ENCODE data around the gene THADA.

THADA gene

GRCh38 chr2:43186679-43187374 is 409.0 kb downstream of the THADA start:
- no peak for DNase-seq (ENCODE audit: low spot score)

GRCh38 chr2:43186321-43186678 is 409.5 kb downstream of the THADA start:
- no peak for DNase-seq (ENCODE audit: low spot score)

DNA sequence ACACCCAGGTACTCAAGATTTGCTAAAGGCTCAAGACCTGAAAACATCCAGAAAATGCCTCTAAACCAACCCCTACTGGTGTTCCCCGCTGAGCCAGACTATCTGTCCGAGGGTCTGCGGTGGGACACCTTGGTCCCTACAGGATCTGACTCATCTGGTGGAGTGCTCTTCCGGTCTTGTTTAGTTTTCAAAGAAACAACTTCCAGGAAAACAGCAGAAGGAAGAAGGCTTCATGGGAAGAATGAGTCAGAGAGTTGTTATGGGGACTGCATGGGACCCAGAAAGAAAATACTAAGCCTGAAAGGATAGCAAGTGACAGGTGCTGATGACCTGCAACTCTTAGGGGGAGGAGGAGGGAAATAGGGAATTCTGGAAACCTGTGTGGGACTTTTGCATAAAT is 410.7 kb downstream of the THADA start:
- DNase-seq (ENCODE audit: low spot score): no peak

DNA sequence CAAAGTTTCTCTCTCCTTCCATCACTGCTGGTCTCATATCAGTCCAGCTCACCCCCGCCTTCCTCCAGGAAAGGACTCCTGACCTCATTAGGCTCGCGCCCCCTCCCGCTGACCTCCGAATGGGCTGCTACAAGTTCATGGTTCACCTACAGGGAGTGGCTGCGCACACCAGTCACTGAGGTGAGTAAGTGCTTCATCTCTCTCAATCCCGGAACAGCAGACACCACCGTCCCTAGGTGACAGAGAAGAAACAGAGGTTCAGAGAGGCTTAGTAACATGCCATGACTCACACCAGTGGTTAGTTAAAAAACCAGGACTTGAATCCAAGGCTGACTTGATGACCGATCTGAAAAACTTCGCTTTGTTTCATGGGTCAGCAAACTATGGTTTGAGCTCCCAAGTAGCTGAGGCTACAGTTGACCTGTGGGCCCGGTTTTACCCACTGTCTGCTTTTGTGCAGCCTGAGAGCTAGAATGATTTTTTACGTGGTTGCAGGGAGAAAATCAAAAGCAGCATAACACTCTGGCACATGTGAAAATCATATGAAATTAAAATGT is 411.4 kb downstream of the THADA start:
- no peak for DNase-seq (ENCODE audit: low spot score)

DNA sequence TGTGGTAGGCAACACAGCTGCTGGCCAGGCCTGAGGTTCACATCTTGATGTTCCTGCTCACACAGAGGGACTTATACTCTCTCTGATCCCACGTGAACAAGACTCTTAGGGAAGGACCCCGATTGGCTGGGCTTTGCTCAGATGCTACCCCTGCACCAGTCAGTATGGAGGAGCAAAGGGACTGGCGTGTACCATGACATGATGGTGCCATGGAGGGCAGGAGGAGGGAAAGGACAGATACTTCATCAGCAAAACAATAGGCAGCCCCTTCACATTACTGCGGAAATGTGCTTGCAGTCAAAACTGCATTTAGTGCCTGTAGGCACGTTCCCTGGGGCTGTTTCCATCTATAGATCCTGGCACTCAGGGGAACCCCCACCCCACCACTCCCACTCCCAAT is 412.1 kb downstream of the THADA start:
- no peak for DNase-seq (ENCODE audit: low spot score)

DNA sequence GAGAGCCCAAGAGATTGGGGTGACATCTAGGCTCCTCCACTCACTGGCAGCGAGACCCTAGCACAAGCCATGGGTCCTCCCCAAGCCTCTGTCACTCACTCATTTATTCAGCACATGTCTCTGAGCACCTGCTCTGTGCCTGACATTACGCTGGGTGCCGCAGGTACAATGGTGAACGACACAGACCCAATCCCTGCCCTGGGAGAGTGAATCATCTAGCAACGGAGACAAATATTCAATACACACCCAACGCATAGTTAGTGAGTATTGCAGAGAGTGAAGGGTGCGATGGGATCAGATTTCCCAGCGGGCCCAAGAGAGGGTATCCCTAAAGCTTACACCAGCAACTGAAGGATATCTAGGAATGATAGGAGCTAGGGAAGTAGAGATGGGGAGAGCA is 414.9 kb downstream of the THADA start:
- DNase-seq (ENCODE audit: low spot score): no peak

Data from hematopoietic multipotent progenitor cell treated with erythropoietin and hydrocortisone succinate and interleukin-3 and kit ligand, for 15 days (in vitro differentiated cells).